Naive thymus-derived CD4-positive, alpha-beta T cell (primary cell): ENCODE measurements around the gene LMO2. TPM values are rescaled to one million over a fixed set of nuclear protein-coding genes. Genes with fewer than 3 reads are reported as not detected.

Experiments
- ATAC-seq: fragments of 150-1000 bp; cut with Tn5 transposase; 2 replicates; pipeline ENCODE4 v1.10.0; 2021; ENCODE audit warnings: mild to moderate bottlenecking, moderate library complexity
- CTCF ChIA-PET: fragments of 350-600 bp; sonication (Branson Sonifier 250); formaldehyde crosslinking; loops from one replicate; lab custom pipeline; 2021; ENCODE audit warnings: antibody characterized with exemption; lab: Charles Lee
- POLR2A ChIA-PET: fragments of 350-600 bp; sonication (Branson Sonifier 250); formaldehyde crosslinking; loops from one replicate; lab custom pipeline; 2021; ENCODE audit warnings: antibody characterized with exemption, inconsistent platforms; lab: Charles Lee
- DNase-seq, 9 donors: peaks; one replicate each; pipeline versions ENCODE4 v3.0.0 to v3.0.0-alpha.2; 2020 to 2022; ENCODE audit warnings: mixed read lengths in 1 of 9
- H3K27ac ChIP-seq: one replicate; pipeline ENCODE4 v1.7.0; 2013; ENCODE audit warnings: mild to moderate bottlenecking, low read depth, low read length, moderate library complexity
- H3K27me3 ChIP-seq, 2 donors: one replicate each; pipeline ENCODE4 v1.7.0; 2013; ENCODE audit warnings: low read length in 2 of 2, mild to moderate bottlenecking in 2 of 2, moderate library complexity in 2 of 2; ENCODE audit not compliant: control insufficient read depth in 2 of 2, insufficient read depth in 2 of 2
- H3K36me3 ChIP-seq, 3 experiments: 1 replicate in 2 of 3; 2 replicates in 1 of 3; pipeline ENCODE4 v1.7.0; 2013; ENCODE audit warnings: low read length in 3 of 3, mild to moderate bottlenecking in 3 of 3, moderate library complexity in 1 of 3; ENCODE audit not compliant: insufficient read depth in 3 of 3, control insufficient read depth in 2 of 3
- H3K4me1 ChIP-seq, 2 donors: one replicate each; pipeline ENCODE4 v1.7.0; 2013; ENCODE audit warnings: low read length in 2 of 2, mild to moderate bottlenecking in 2 of 2, moderate library complexity in 1 of 2; ENCODE audit not compliant: control insufficient read depth in 2 of 2, insufficient read depth in 2 of 2
- H3K4me3 ChIP-seq: 2 replicates; pipeline ENCODE4 v1.7.0; 2013; ENCODE audit warnings: mild to moderate bottlenecking, low read length
- H3K9me3 ChIP-seq, 3 experiments: 1 replicate in 2 of 3; 2 replicates in 1 of 3; pipeline ENCODE4 v1.7.0; 2013; ENCODE audit warnings: low read length in 3 of 3; ENCODE audit not compliant: control insufficient read depth in 2 of 3
- H3K27ac Mint-ChIP-seq, 9 donors: one replicate each; pipeline ENCODE4 v1.8.0; 2020 to 2022; ENCODE audit warnings: mixed read lengths in 9 of 9, mild to moderate bottlenecking in 8 of 9, moderate library complexity in 5 of 9, inconsistent platforms in 2 of 9
- H3K27me3 Mint-ChIP-seq, 5 donors: one replicate each; pipeline ENCODE4 v1.8.0; 2021 to 2022; ENCODE audit warnings: mixed read lengths in 5 of 5, mild to moderate bottlenecking in 1 of 5
- H3K36me3 Mint-ChIP-seq, 5 donors: one replicate each; pipeline ENCODE4 v1.8.0; 2020 to 2022; ENCODE audit warnings: mixed read lengths in 5 of 5, mild to moderate bottlenecking in 3 of 5, inconsistent platforms in 1 of 5
- H3K4me1 Mint-ChIP-seq, 7 donors: one replicate each; pipeline ENCODE4 v1.8.0; 2020 to 2022; ENCODE audit warnings: mixed read lengths in 7 of 7, mild to moderate bottlenecking in 3 of 7, inconsistent platforms in 1 of 7
- H3K4me3 Mint-ChIP-seq, 10 donors: one replicate each; pipeline ENCODE4 v1.8.0; 2020 to 2022; ENCODE audit warnings: mild to moderate bottlenecking in 10 of 10, mixed read lengths in 10 of 10, moderate library complexity in 6 of 10, inconsistent platforms in 2 of 10
- H3K9me3 Mint-ChIP-seq, 11 donors: one replicate each; pipeline ENCODE4 v1.8.0; 2020 to 2022; ENCODE audit warnings: mixed read lengths in 11 of 11, mild to moderate bottlenecking in 4 of 11, inconsistent platforms in 1 of 11, moderate library complexity in 1 of 11
- intact Hi-C, 2 donors: fragments of 100-400 bp; cut with micrococcal nuclease; formaldehyde crosslinking; loops; one replicate each; pipeline ENCODE4 v1.15.1; 2023
- polyA plus RNA-seq, 2 donors: library from polyadenylated mRNA; unstranded; fragments of 300-500 nt; fragmentation: Illumina TruSeq; gene quantifications; one replicate each; pipeline ENCODE4 v1.2.3, GENCODE V29; 2021
- total RNA-seq, 6 experiments: library from RNA in 5 of 6; stranded (reverse) in 5 of 6; gene quantifications; 1 replicate in 5 of 6; 2 replicates in 1 of 6; pipeline ENCODE4 v1.2.3 and lab custom pipeline; 2021 to 2026

The LMO2 gene
- total and polyA plus RNA-seq, 7 experiments from 2014 or later = 0.26 to 40.4 (median 0.95) TPM; not detected in 2

DNA sequence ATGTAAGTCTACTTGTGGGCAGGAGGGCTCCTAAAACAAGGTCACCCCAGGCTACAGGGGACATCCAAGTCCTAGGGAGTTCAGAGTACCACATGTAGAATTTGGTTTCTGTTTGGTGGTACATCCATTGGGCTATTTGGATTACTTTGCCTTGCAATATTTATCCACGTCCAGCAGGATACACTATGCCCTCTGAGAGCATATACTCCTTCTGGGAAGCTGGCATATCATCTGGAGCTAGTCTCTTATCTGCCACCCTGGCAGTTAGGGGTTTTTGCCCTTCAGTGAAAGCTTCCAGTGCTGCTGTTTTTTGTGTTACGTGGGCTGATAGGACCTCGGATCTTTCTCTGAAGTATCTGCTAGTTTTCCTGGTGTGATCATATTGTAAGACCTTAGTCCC lies 7.3 kb downstream of the LMO2 start:
- POLR2A ChIA-PET = no interaction called here
- CTCF ChIA-PET = no interaction called here
- Histone ChIP-seq H3K9me3 (no peaks in the 10 kb centered on the region), H3K36me3 (no peaks in the 10 kb centered on the region), H3K27me3 (no peaks in the 10 kb centered on the region), H3K4me3 (no peak overlapping the region), H3K4me1 (no peaks in the 10 kb centered on the region), H3K27ac (no peak overlapping the region)
- H3K36me3 Mint-ChIP-seq = no peaks in the 10 kb centered on the region
- ATAC-seq (no peak), DNase-seq (no peak)
- H3K9me3 Mint-ChIP-seq = no peaks in the 10 kb centered on the region
- H3K27me3 Mint-ChIP-seq = peaks cover 77 to 85% (median 78%) of the 10 kb centered on the region in 5 donors
- H3K4me1 Mint-ChIP-seq = peaks cover 0 to 7% (median 0%) of the 10 kb centered on the region in 7 donors
- H3K4me3 Mint-ChIP-seq = no peak overlapping the region
- intact Hi-C loops = no loop called here
- no peak overlapping the region for H3K27ac Mint-ChIP-seq

DNA sequence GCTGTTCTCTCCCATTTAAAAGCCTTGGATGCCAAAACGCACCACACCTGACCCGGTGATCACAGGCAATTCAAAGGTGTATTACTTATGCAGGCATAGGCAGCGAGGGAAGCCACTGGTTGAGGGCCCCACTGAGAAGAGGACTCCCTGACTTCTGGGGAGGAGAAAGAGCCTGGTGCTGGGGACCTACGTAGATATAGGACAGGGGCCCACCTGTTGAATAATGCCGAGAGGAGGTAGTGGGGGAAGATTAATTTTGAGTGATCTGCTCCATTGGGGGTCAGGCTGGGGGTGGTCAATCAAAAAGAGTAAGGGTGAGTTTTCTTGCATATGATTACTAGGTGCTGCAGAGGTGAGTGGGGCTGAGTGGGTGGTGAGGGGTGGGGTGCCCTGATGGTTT lies 7.8 kb downstream of the LMO2 start:
- POLR2A ChIA-PET = no interaction called here
- Histone ChIP-seq H3K9me3 (no peaks in the 10 kb centered on the region), H3K4me1 (no peaks in the 10 kb centered on the region), H3K36me3 (no peaks in the 10 kb centered on the region), H3K27ac (no peak overlapping the region), H3K4me3 (no peak overlapping the region), H3K27me3 (no peaks in the 10 kb centered on the region)
- Mint-ChIP-seq H3K36me3 (no peaks in the 10 kb centered on the region), H3K9me3 (no peaks in the 10 kb centered on the region), H3K27ac (peak overlapping the region in 1 of 9 donors; percentile 9), H3K4me1 (peaks cover 0 to 7% (median 0%) of the 10 kb centered on the region in 7 donors), H3K4me3 (no peak overlapping the region), H3K27me3 (peaks cover 75 to 81% (median 77%) of the 10 kb centered on the region in 5 donors)
- intact Hi-C loops = no loop called here
- ATAC-seq (no peak), DNase-seq (no peak)
- CTCF ChIA-PET = interaction anchor here (0.6 kb wide), 1 partner anchor 486 kb away, joined by 4 read pairs; no protein-coding TSS in a partner anchor

DNA sequence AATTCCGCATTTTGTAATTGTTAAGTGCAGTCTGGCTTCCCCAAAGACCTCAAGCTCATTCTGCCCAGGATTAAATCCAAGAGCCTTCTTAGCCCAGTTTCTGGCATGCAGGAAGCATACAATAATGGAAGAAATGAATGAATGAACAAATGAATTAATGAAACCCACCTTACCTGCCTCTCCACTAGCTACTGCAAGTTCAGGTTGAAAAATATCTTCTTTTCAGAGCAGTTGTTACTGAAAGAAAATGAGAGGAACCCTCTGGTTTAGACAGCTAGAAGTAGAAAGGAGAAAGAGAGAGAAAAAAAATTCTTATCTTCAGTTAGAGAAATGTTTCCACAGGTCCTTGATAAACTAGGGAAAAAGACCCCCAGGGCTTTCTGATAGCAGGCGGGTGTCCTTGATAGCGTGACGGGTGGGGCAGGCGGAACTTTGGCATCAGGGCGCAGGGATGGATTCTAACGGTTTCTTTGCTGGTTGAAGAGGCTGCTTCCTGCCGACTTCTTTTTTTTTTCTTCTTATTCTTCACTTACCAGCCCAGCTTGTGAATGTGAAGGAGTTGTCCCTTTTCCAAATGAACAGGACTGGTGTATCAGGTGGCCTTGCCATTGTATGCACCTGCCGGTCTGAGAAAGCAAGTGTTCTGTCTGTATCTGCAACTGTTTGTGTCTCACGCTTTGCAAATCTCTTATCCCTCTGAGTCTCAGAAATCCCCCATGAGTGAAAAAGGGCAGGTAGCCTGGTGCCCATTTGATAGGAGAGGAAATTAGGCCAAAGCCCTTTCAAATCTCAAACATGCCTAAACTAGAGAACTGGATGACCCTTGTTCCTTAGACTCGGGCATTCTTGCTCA lies 10.0 kb downstream of the LMO2 start:
- peaks cover 71 to 78% (median 76%) of the 10 kb centered on the region in 5 donors for H3K27me3 Mint-ChIP-seq
- no peak overlapping the region for H3K4me3 Mint-ChIP-seq
- no peaks in the 10 kb centered on the region for H3K9me3 Mint-ChIP-seq
- H3K27me3 ChIP-seq = no peaks in the 10 kb centered on the region
- H3K4me1 ChIP-seq = no peaks in the 10 kb centered on the region
- no peaks in the 10 kb centered on the region for H3K36me3 Mint-ChIP-seq
- ChIA-PET POLR2A (no interaction called here), CTCF (no interaction called here)
- no peaks in the 10 kb centered on the region for H3K9me3 ChIP-seq
- H3K4me1 Mint-ChIP-seq = peaks cover 0 to 7% (median 0%) of the 10 kb centered on the region in 7 donors
- H3K4me3 ChIP-seq = no peak overlapping the region
- no peak overlapping the region for H3K27ac ChIP-seq
- intact Hi-C loops = no loop called here
- H3K27ac Mint-ChIP-seq = no peak overlapping the region
- no peak for DNase-seq
- no peaks in the 10 kb centered on the region for H3K36me3 ChIP-seq
- ATAC-seq = no peak

DNA sequence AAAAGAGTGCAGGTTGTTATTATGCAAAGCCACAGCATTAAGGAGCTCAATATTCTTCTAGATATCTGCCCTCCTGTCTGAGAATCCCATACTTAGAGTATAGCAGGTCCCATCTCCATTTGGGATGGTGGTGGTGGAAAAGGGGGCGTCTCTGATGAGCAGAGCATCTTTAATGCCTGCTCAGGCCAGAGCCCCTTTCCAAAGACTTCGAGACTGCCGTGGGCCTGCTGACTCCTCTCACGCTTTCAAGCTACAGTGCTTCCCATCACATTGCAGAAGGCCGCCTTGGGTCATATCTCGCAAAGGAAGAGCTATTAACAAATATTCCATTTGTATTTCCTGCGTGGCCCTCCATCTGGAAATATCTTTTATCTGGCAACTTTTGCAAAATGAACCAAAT lies 10.9 kb downstream of the LMO2 start:
- Histone ChIP-seq H3K4me1 (no peaks in the 10 kb centered on the region), H3K4me3 (no peak overlapping the region), H3K27ac (no peak overlapping the region), H3K27me3 (no peaks in the 10 kb centered on the region), H3K9me3 (no peaks in the 10 kb centered on the region), H3K36me3 (no peaks in the 10 kb centered on the region)
- Mint-ChIP-seq H3K4me3 (no peak overlapping the region), H3K9me3 (no peaks in the 10 kb centered on the region), H3K27ac (no peak overlapping the region), H3K27me3 (peaks cover 75 to 82% (median 77%) of the 10 kb centered on the region in 5 donors), H3K36me3 (no peaks in the 10 kb centered on the region), H3K4me1 (peaks cover 0 to 7% (median 0%) of the 10 kb centered on the region in 7 donors)
- ChIA-PET CTCF (no interaction called here), POLR2A (no interaction called here)
- ATAC-seq (no peak), DNase-seq (no peak)
- intact Hi-C loops = no loop called here

DNA sequence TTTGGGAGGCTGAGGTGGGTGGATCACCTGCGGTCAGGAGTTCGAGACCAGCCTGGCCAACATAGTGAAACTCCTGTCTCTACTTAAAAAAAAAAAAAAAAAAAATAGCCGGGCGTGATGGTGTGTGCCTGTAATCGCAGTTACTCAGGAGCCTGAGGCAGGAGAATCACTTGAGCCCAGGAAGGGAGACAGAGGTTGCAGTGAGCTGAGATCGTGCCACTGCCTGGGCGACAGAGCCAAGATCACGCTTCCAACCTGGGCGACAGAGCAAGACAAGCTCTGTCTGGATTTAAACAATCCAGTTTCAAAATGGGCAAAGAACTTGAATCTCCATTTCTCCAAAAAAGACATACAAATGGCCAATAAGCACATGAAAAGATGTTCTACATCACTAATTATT lies 12.5 kb downstream of the LMO2 start:
- no peak overlapping the region for H3K27ac ChIP-seq
- Mint-ChIP-seq H3K27me3 (peaks cover 70 to 79% (median 73%) of the 10 kb centered on the region in 5 donors), H3K4me3 (no peak overlapping the region), H3K36me3 (no peaks in the 10 kb centered on the region), H3K9me3 (no peaks in the 10 kb centered on the region), H3K27ac (no peak overlapping the region), H3K4me1 (peaks cover 0 to 7% (median 0%) of the 10 kb centered on the region in 7 donors)
- H3K4me1 ChIP-seq = no peaks in the 10 kb centered on the region
- ChIA-PET CTCF (no interaction called here), POLR2A (no interaction called here)
- intact Hi-C loops = no loop called here
- DNase-seq (no peak), ATAC-seq (no peak)
- no peaks in the 10 kb centered on the region for H3K27me3 ChIP-seq
- H3K9me3 ChIP-seq = no peaks in the 10 kb centered on the region
- no peak overlapping the region for H3K4me3 ChIP-seq
- H3K36me3 ChIP-seq = no peaks in the 10 kb centered on the region

DNA sequence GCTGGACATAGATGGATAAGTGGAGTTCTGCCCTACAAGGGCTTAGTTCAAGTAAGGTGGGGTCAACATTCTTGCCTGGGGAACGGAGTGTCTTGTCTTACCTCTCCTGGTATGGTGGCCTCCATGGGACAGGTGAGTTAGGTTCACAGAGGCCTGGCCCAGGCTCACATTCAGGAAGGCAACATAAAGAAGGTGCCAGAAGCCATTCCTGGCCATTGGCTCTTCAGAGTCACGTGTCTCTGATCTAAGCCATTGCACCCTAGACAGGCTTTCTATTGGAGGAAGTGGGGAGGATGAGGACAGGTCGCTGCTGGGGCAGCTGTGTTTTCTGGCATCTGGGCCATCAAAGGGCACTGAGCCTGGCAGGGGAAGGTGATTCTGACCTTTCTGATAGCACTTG lies 14.8 kb downstream of the LMO2 start:
- H3K27me3 Mint-ChIP-seq = peaks cover 60 to 77% (median 70%) of the 10 kb centered on the region in 5 donors
- Histone ChIP-seq H3K27me3 (no peaks in the 10 kb centered on the region), H3K4me1 (no peaks in the 10 kb centered on the region), H3K36me3 (no peaks in the 10 kb centered on the region), H3K4me3 (no peak overlapping the region), H3K27ac (no peak overlapping the region), H3K9me3 (no peaks in the 10 kb centered on the region)
- H3K9me3 Mint-ChIP-seq = no peaks in the 10 kb centered on the region
- no peak overlapping the region for H3K27ac Mint-ChIP-seq
- H3K4me3 Mint-ChIP-seq = no peak overlapping the region
- POLR2A ChIA-PET = no interaction called here
- CTCF ChIA-PET = no interaction called here
- intact Hi-C loops = no loop called here
- peaks cover 0 to 2% (median 0%) of the 10 kb centered on the region in 7 donors for H3K4me1 Mint-ChIP-seq
- ATAC-seq (no peak), DNase-seq (no peak)
- no peaks in the 10 kb centered on the region for H3K36me3 Mint-ChIP-seq
